Stimulated activated CD4-positive, alpha-beta T cell treated with anti-CD3 and anti-CD28 coated beads, Interleukin-2, amount 100 ng/mL, for 48 hours (primary cell): Measurements from ENCODE around the gene RASL11B.

Experiments
- DNase-seq, 2 donors: peaks; one replicate each; pipeline ENCODE4 v3.0.0-alpha.2; 2020

The RASL11B gene

DNA sequence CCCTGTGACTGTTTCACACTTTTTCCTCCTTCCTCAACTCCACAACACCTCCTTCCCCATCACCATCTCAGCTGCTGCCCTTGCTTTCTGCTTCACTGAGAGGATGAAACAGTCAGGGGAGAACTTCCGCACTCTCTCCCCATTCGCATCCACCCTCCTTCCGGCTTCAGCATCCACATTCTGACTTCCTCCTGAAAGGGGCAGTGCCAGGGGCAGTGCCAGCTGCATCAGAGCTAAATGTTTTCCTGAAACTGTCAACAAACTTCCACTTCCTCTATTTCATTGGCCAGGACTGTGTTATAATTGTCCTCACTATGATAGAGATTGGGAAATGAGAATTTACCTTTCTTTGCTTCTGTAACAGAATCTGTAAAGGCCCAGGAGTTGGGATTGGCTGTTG, 18.2 kb upstream of the RASL11B start:
- DNase-seq: no peak

DNA sequence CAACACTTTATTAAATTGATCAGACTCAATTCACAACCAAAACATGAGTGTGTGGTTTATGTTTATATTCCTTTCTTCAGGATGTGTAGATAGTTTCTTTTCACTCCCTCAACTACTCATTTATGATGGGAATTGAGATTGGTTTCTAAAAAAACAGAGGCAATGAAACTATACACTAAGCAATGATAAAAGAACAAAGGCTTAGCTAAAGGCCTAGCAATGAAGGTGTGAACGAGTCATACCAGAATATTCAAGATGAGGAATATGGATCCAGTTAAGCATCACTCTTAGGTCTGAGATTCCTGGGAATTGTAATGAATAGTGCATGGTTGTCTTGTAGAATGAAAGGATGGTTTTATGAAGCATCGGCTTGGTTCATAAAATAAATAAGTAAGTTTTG, 17.5 kb upstream of the RASL11B start:
- DNase-seq: no peak

DNA sequence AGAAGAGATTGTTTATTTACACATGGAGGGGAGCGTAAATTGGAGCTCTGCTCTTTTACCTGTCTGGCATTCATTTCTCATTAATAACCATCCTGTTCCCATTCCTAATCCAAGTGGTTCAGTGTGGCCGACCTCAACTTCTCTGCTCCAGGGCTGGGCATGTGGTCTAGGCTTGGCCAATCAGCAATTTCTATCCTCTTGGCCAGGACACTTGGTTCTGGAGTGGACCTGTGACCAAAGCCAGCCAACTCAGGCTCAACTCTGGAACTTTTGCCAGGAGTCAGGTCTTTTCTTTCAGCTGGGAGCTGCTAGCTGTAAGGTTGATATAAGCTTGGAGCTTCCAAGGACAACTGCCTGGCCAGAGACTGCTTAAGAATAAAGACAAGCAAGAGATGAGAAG, 15.6 kb upstream of the RASL11B start:
- no peak for DNase-seq

DNA sequence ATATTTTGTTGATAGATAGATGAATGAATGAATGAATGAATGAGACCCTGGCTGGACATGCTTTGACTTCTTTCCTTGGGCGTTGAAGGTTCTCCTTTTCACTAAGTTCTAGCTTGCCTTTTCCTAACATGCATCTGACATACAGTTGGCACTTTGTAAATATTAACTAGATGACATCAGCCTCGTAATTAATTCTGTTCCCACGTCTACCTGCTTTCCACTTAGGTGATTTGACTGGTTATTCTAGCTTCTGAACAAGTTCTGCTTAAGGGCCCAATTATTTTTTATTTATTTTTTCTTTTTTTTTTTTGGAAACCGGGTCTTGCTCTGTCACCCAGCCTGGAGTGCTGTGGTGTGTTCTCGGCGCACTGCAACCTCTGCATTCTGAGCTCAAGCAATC, 13.9 kb upstream of the RASL11B start:
- no peak for DNase-seq

DNA sequence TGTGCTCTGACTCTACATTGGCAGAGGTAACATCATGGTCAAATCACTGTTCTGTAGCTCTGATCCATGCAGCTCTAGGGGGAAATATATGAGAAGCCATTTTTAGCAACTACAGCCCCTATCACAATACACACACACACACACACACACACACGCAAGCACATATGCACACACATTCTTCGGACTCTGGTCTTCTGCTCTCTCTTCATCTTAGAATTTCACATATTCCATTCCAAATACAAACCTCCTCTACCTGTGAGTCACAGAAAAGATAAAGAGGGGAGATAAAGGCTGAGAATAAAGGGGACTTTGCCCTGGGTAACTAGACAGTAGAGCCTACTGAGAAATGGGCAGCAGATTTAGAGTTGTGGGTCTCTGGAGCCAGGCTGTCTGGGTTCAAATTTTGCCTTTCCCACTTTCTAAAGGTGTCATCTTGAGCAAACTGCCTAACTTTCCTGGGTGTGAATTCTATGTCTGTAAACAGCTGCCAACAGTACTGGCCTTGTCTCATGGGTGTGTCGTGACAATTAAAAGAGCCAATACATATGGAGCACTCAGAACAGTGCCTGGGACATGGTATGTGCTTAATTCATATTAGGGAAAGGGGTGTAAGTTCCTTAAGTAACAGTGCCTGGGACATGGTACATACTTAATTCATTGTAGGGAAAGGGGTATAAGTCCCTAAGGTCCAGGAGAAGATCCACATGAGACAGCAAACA, 11.6 kb upstream of the RASL11B start:
- DNase-seq: no peak

DNA sequence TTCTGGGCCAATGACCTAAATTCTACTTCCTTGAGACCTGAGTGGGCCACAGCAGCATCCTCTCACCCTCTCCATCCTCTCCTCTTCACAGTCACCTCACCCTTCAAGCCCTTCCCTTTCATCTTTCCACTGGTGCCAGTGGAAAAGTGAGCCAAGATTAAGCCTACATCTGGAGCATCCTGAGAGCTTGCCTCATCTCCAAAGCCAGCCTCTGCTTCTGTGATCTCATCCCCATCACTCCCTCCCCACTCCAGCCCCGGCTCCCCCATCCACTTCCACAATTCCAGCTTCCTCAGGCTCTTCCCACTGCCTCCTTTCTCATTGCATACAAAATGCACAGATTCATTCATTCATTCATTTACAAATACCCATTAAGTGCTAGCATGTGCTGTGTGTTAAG, 10.1 kb upstream of the RASL11B start:
- DNase-seq: no peak

DNA sequence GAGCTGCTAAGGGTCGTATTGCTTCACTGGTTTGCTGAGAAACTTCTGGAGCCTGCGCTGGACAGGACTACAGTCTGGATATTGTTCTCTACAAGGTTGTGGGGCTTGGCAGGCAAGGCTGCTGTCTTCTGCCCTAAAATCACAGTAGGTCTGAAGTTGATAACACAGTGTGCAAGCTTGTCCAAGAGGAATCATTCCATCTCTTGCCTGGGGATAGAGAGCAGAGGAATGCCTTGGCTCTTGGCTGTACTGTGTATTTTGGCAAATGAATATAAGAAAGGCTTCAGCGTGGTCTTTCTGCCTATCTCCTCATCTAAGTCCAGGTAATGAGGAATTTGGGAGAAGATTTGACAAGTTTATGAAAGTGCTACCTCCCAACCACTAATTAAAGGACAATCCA, 9.4 kb upstream of the RASL11B start:
- DNase-seq: no peak

DNA sequence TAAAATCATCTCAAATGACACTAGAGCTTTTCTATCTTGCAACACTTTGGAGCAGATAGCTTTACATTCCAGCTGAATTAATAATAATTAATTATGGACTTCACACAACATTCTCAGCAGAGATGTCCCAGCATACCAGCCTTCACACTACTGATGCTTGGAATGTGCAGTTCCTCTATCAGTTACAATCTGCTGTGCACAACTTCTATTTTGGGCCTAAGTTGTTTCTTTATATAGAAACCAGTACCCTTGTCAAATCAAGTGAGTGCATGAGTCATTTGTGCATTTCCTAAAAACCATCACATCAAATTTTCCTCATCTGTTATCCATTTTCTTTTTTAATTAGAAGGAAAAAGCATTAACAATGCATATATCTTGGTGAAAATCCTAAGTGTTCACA, 8.8 kb upstream of the RASL11B start:
- DNase-seq: no peak

DNA sequence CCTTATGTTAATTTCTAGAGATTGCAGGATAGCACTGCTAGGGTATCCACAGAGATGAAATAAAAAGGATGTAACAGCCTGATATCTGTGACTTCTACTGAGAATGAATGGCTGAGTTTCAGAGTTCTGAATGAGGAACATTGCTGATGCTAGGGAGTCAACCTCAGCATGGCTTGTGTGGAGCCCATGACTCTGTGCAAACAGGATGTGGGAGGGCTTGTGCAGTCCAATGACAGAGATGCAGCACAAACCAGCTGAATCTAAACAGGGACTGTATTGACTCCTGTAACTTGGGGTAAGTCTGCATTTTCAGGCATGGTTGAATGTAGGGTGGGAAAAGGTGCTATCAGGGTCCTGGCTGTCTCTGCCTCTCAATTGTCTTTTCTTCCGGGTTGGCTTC, 5.3 kb upstream of the RASL11B start:
- DNase-seq: no peak

DNA sequence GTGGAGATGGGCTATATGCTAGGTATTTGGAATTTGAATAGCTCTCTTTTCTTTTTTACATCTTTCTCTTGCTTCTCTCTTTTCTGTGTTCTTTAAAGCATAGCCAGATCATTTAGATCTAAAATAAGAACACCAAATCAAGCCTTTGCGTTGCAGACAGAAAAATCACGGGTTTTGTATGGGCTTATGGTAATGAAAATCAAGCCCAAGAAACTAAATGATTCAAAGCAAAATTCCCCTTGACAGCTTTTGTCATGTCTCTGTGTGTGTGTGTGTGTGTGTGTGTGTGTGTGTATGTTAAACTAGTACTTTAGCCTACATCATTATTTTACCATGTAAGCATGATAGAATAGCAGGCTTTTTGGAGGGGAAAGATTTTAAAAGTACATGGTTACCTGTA, 1.8 kb upstream of the RASL11B start:
- DNase-seq: no peak

DNA sequence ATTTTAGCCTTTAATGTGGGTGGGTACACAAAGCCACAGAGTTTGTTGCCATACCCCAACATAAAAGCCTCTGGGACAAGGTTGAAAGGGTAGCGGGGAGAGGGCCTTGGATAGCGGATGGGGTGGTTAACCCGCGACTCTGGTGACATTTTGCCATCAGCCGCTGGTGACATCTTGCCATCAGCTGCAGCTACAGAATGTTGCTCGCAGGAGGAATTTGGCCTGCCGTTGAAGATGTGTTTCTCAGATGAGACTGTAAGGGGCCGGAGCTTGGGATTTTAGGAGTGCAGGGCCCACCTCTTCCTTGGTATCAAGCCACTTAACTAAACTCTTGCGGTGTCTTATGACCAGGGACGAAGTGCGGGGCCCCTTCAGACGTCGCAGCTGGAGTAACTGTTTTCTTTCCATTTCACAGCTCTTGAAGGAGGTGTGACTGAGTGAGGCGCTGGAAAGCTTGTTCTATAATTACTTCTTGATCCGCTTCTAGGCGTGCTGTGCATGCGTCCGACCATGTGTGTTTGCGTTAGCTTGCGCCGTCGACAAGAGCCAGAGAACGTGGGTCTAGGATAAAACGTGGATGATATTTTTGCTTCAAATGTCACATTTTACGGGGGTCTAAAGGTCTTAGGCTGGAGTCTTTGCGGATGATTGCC, 820 bp upstream of the RASL11B start:
- DNase-seq: no peak

DNA sequence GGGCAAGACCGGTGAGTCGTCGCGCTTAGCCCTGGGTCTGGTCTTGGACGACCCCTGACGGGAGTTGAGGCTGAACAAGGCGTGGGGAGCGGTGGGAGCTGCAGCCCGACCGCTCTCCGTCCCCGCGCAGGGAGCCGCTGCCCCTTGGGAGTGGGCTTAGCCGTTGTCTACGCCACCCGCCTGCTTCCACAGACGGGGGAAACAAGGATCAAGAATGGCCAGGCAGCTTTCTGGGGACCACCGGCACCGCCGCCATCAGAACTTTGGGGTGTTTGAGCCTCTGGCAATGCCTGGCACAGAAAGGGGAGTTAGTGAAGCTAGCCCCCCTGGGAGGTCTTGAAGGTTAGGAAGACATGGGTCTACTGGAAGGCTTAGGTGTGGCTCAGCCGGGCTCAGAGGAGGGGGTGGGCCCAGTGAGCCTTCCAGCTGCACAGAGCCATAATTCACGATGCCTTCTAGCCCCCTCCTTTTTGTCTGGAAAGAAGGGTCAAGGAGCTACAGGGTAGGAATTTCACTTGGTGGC, 583 bp downstream of the RASL11B start:
- DNase-seq: no peak

DNA sequence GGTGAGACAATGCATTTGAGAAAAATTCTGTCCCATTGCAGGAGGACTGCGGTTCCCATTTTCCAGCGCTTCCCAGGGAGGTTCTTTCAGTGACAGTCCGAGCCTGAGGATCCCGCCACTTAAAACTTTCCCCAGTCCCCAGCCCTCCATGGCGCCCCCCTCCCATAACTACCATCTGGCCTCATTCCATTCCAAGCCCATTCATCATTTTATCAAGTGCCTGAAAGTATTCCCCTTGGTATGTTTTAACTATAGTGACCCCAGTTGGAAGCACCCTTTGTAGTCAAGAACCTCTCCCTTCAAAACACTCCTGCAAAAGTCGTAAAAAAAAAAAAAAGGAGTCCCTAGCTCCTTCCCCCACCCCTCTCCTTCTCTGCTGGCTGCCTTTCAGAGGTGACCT, 1.2 kb downstream of the RASL11B start:
- DNase-seq: no peak

DNA sequence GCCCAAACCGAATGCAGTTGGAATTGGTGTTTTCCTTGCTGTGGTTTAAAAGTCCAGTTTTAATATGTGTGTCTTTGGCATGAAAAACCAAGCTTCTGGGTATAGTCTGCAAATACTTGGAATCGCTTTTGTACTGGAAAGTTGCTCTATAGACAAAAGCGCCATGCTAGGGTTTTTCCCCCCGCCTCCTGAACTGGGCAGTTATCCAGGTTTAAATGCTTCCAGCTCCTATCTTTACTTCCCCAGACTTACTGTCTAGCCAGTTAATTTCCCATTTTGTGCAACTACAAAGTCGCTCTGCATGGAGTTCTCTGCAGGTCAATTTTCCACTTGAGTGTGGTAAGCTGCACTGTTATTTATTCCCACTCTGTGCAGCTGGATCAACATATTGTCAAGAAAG, 2.7 kb downstream of the RASL11B start:
- no peak for DNase-seq

DNA sequence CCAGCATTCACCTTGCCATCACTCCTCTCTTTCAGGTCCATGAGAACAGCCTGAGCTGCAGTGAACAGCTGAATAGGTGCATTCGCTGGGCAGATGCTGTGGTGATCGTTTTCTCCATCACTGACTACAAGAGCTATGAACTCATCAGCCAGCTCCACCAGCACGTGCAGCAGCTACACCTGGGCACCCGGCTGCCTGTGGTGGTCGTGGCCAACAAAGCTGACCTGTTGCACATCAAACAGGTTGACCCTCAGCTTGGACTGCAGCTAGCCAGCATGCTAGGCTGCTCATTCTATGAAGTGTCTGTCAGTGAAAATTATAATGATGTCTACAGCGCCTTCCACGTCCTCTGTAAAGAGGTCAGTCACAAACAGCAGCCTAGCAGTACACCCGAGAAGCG, 3.2 kb downstream of the RASL11B start:
- no peak for DNase-seq

DNA sequence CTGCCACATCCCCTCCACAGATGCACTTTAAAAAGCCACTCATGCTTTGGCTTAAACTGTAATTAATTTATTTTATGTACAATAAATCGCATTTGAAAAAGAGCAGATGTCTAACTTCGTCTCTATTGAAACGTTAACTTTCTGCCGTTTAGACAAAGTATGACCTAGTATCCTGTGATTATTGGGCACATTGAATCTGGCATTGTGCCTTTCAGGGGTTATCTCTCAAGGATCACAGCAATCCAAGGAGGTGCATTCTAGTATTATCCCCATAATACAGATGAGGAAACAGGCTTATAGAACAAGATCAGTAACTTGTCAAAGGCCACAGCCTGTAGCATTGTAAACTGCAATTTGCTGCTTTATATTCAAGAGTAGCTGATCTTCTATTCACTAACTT, 4.6 kb downstream of the RASL11B start:
- DNase-seq: no peak

DNA sequence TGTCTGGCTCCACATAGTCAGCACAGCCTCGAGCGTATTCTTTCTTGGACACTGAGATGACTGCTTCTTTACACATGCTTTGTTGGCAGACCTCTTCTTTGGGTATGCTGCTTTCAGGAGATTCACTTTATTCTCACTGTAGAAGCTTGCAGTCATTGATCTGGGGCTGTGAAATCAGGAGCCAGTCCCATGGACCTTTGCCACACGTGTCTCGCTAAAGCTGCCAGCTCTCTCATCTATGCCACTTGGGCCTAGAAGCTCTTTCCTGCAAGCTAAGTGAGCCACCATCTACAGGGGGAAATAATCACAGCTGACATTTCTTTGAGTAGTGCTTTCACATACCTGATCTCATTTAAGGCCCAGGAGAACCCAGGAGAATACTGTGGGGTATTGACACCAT, 5.0 kb downstream of the RASL11B start:
- DNase-seq: no peak

DNA sequence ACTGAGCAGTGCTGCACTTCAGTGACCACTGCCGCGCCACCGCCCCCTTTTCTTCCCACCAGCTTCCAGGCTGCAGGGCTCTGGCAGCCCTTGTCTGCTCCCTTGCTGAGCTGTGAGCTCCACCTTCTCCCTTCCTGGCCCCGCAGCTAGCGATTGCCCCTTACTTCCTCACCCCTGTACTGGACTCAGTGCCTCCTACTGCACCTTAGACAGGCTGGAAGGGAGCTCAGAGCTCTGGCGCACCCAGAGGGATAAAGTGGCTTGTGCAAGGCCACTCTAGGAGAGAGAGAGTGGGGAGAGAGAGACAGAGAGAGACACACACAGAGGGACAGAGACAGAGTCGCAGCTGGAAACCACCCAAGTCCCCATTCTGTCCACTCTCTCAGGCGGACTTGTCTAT, 6.0 kb downstream of the RASL11B start:
- no peak for DNase-seq

DNA sequence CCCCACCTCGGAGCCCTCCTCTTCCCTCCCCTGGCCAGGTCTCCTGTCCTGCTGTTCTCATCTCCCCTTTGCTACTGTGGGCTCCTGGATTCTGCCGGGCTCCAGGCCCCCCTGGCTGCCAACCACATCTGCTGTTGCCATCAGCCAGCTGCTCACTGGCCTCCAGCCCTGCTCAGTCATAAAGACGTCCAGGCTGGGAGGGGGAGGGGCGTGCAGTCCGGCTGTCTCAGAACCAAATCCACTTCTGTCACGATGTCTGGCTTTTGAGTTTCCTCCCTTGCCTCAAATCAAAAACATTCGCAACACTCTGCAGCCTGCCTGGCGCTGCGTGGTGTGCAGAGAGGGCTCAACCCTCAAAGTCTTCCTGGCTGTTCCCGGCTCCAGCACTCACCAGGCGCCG, 7.1 kb downstream of the RASL11B start:
- DNase-seq: no peak

DNA sequence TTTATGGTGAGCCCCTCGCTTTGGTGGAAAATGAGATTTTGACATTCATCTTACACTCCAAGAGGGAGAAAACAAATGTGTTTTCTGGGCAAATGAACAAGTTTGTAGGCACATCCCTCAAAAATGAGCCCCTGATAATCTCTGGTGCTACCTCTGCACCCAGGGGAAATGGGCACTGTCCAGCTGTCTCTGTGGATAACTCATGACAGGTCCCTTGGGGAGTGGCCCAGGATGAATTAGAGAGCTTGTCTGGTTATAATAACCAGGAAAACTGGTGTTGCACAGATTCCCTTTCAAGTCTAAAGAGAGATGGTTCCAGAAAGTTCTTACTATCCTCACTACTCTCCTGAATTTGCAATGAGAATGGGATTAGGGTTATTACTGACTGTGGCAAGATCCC, 7.5 kb downstream of the RASL11B start:
- no peak for DNase-seq

DNA sequence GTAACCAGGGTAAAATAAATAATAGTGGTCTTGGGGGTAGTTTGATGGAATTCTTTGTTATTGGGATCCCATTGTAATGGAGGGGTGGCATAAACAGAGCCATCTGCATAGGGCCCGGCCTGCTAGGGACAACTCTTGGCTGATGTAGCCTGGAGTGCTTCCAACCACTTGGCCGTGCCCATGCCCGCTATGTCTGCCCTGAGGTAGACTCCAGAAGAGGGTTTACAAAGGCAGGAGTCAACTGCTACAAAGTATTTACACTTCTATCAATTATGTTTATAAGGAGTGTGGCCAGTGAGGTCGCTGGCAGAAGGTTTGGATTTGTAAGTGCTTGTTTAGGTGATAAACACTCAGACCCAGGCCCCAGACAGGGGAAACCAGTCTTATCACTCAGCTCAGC, 8.1 kb downstream of the RASL11B start:
- DNase-seq: no peak

DNA sequence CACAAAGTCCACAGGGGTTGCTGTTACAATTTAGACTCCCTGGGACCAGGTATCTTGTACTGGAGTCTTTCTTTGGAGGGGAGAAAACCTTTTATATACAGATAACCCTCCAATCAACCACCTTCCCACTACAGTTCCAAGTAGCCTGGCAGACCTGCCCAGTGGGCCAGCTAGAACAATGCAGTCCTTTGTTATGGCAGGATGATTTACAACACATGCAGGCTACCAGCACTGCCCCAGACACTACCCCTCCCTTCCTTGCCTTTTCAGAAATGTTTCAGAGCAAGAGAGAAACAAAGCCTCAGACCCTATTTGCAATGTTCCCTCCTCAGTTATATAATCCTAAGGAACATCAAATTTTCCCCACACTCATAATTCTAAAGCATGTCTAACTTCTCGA, 11.1 kb downstream of the RASL11B start:
- no peak for DNase-seq

DNA sequence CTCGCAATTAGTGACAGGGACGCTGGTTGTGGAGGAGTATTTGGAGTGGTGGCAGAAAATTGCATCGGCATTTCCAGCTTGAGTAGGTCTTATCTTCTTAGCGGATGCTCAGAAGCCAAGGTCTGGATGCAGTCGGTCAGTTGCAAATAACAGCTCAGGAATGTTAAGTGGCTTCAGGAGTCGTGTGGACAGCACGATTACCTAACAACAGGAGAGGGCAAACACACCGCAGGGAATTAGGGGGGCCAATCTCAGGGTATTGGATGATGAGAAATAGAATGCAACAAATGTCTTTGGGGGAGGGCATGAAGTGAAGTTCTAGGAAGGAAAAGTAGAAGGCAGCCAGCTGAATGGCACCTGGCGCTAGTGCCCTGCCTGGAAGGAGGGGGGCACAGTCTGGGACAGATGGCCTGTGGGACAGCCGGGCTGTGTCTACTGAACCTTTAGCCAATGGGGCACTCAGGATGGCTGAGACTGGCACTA, 11.8 kb downstream of the RASL11B start:
- DNase-seq: no peak

DNA sequence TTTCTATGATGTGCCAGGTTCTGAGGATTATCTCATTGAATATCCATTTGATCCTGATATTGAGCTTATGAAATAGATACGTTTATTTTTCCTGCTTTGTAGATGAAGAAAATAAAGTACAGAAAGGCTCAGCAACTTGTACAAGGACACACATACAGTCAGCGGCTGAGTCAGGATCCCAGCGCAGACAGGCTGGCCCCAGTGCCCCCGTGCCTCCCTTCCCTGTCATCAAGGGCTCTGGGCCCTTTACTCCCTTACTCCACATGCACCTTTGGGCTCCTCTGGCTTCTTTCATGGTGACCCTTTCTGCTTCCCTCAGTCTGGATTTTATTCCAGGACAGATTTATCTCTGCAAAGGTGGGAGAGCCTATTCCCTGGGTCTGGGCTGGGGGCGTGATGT, 12.8 kb downstream of the RASL11B start:
- no peak for DNase-seq

DNA sequence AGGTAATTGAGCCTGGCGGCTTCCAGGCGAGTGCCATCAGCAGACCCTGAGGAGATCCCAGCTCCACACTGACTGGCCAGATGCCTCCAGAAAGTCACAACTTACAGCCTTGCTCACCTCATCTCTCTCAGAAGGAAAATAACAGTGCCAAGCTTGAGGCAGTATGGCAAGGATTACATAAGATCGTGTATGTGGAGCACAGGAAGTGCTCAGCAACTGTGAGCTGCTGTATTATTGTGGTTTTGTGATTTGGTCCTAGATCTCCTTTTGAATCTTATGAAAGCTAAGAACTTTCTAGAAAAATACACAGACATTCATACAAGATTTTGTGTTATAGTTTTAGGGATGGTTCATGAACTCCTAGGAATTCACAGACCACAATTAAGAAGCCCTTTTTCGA, 14.0 kb downstream of the RASL11B start:
- no peak for DNase-seq
